ENCODE results near the gene WDR7.

DNA sequence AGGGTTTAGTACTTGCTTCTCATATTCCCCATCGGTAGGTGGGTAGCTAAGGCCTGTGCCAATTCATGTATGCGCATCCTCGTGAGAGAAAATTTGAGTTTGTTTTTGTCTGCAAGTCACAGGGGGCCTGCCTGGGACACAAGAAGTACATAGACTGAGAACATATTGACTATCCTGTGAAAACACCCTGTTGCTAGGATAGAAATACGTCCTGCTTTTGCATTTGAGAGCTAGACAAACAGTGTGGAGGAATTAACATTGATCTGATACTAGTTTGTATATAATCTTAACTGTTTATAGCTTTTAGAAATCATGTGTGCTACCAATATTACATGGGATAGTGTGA is 10.9 kb downstream of the WDR7 start:
- TF ChIP-seq EZH2 (IDR thresholded peaks at IDR 0.05; ENCODE audit: borderline replicate concordance): no peak
- TF ChIP-seq, protein P1, sequence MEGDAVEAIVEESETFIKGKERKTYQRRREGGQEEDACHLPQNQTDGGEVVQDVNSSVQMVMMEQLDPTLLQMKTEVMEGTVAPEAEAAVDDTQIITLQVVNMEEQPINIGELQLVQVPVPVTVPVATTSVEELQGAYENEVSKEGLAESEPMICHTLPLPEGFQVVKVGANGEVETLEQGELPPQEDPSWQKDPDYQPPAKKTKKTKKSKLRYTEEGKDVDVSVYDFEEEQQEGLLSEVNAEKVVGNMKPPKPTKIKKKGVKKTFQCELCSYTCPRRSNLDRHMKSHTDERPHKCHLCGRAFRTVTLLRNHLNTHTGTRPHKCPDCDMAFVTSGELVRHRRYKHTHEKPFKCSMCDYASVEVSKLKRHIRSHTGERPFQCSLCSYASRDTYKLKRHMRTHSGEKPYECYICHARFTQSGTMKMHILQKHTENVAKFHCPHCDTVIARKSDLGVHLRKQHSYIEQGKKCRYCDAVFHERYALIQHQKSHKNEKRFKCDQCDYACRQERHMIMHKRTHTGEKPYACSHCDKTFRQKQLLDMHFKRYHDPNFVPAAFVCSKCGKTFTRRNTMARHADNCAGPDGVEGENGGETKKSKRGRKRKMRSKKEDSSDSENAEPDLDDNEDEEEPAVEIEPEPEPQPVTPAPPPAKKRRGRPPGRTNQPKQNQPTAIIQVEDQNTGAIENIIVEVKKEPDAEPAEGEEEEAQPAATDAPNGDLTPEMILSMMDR (IDR thresholded peaks at IDR 0.05; ENCODE audit: poor library complexity): no peak
